GM19452 (cell line): ENCODE data around the gene CCDC33.

ENCODE experiments used
- ATAC-seq: cut with Tn5 transposase; IDR thresholded peaks from one replicate; pipeline ENCODE4 v1.9.1; 2021; ENCODE audit not compliant: unreplicated experiment

CCDC33 gene

DNA sequence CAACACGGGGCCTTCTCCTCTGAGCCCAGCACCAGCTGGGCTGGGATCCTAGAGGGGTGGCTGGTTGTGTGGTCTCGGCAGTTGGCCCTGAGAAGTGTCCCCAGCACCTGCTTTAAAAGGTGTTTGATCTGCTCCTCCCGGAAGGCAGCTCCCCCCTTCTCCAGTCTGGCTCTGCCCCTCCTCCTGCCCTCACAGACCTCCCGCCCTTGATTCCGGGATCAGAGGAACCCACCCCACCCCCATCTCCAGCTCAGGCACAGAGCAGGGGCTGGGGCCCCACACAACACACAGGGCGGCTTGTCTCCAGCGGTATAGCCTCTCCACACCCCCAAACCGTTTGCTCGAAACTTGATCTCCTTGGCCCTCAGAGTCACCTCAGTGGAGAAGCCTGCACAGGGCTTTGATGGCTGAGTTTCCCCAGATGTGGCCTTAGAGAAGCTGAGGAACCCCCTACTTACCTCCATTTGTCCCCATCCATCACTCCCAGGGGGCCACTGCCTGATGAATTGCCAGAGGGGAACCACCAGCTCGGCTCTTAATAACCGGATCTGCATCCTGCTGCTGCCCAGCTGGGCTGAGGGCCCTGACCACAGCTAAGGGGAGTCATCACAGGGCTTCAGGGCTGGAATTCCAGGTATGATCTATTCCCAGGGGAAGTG lies 27.1 kb upstream of the CCDC33 start:
- no peak for ATAC-seq

GRCh38 chr15:74209560-74209958 lies 26.6 kb upstream of the CCDC33 start:
- no peak for ATAC-seq

- ATAC-seq: no peak
Observed at GRCh38 chr15:74209997-74210671, 26.0 kb upstream of the CCDC33 start.

- no peak for ATAC-seq
Observed at GRCh38 chr15:74210729-74211128, 25.4 kb upstream of the CCDC33 start.

DNA sequence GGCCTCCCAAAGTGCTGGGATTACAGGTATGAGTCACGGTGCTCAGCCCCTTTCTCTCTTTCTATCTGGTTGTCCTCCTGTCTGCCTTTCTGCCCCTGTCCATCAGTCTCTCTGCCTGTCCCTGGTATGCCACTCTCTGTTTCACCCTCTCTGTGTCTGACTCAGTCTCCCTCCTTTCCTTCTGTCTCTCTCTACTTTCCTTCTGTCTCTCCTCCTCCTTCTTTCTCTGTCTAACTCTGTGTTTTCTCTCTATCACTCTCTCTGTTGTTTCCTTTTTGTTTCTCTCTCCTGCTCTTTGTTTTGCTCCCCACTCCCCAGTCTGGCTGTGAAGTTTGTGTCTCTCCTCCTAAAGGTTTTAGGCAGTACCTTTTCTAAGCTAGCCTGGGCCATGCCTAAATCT lies 24.5 kb upstream of the CCDC33 start:
- ATAC-seq: no peak

DNA sequence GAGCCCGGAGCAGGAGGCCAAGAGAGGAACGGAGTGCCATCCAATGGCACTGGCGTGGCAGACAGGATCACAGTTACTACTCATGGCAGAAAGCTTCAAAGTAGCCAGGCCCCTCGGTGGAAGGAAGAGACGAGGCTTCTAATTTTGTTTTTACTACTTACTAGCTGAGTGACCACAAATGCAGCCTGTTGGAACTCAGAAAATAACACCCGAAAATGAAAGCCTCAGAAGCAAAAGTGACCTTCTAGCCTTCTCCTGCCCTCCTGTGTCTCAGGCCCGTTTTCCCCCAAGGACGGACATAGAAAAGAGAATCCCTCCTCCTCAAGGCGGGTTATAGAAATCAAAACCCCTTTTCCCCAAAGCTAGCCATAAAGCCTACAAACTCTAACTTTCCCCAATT lies 23.6 kb upstream of the CCDC33 start:
- no peak for ATAC-seq

GRCh38 chr15:74213858-74214284 lies 22.3 kb upstream of the CCDC33 start:
- no peak for ATAC-seq

DNA sequence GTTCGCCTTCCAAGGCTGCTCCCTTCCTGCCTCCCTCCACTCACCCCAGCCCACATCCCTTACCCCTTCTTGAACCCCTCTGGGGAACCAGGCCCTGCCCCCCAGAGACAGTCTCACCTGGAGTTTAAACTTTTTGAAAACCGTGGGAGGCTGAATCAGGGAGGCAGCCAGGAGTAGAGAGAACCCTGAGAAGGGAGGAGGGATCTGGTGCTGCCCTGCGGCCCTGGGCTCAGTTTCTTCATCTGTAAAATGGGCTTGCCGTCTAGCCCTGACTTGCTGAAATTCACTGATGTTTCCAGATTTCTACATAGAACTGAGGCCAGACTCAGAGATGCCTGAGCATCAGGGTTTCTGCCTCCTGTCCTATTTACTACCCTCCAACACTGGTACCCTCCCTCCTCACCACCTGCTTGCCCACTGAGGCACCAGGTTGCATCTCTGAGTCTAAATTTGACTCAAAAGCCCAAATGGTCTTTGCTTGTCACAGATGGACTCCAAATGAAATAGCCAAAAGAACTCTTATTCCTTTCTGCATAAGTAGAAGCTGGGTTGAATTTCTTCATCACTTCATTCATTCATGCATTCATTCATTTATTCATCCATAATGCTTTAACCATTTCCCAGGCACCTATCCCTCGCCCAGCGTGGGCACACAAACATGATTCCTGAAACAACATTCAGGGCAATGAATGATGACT lies 21.7 kb upstream of the CCDC33 start:
- no peak for ATAC-seq

DNA sequence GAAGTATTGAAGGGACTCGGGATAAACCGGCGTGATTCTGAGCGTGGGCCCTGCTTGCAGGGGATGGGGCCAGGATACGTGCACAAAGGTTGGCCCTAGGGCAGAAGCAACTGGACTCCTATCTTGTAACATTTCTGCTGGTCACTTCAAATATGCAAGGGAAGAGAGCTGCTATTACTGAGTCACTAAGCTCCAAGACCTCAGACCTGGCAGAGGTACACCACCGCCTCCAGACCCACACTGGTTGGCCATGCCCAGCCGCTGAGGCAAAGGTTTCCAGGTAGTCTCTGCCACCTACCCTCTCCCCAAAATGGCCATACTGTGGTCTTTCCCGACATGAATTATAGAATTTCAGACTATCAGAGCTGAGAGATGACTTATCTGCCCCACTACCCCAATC lies 20.2 kb upstream of the CCDC33 start:
- ATAC-seq: no peak

- no peak for ATAC-seq
Observed at GRCh38 chr15:74216949-74217348, 19.2 kb upstream of the CCDC33 start.

DNA sequence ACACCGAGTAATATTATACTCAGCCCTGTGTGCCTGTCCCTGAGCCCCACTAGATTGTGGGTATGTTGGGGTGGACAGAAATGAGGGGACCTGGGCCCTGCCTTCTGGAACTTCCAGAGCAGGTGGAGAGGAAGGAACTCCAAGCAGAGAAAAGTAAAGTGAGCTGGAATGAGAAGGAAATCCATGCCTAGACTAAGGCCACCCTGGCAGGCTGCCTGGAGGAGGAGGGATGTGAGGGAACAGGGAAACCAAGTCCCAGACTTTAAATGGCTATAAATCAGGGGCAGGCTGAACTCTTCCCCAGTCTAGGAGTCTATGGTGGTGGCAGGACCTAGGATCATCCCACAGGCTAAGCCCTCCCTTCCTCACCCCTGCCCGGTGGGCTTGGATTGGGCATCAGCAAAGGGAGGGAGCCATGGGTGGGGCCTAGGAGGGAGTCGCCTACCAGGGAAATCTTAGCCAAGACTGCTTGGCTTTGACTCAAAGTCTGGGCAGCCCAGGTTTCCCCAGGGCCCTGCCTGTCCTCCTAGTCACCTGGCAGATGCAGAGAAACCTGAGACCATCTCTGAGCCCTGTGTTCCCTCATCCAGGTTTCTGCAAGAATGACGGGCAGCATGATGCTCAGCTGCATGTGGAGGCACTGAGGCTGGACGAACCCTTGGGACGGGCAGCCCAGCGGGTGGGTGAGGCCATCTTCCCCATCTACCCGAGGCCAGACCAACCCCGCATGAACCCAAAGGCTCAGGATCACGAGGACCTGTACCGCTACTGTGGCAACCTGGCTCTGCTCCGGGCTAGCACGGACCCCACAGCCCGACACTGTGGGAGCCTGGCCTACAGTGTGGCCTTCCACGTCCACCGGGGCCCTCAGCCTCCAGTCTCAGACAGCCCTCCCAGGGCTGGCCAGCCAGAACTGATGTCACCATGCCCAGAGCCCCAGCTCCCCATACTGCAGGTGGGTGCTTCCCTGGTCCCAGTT lies 17.9 kb upstream of the CCDC33 start:
- ATAC-seq: no peak

DNA sequence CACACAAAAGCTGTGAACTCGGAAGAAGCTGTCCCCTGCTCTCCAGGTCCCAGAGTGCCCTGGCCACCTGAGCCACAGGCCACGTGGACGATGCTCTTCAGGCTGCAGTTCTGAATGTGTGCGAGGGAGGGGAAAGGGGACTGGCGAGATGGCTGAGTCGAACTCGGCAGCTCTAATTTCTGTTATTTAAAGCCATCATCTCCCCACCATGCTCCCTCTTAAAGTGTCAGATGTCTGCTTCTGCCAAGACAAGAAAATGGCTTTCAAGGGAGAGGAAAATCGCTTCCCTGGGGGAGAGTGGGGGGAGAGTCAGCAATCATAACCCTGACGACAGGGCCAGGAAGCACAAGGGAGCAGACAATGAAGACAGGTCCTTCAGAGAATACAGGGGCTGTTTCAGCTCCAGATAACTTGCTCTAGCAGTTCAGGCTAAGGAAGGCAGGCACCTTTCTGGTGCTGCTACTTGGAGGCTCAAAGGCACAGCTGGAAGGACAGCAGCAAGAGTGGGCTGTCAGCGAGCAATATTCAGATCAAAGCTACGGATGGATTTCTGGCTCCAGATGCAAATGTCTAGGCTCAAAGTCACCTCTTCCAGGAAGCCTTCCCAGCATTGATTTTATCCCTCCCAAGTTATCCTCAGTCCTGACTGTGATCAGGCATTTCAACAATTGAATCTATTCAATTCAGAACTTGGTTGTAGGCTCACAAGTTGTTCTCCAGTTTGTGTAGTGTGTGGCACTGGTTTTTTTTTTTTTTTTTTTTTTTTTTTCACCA lies 15.5 kb upstream of the CCDC33 start:
- no peak for ATAC-seq

- no peak for ATAC-seq
Observed at GRCh38 chr15:74221399-74222239, 14.5 kb upstream of the CCDC33 start.

DNA sequence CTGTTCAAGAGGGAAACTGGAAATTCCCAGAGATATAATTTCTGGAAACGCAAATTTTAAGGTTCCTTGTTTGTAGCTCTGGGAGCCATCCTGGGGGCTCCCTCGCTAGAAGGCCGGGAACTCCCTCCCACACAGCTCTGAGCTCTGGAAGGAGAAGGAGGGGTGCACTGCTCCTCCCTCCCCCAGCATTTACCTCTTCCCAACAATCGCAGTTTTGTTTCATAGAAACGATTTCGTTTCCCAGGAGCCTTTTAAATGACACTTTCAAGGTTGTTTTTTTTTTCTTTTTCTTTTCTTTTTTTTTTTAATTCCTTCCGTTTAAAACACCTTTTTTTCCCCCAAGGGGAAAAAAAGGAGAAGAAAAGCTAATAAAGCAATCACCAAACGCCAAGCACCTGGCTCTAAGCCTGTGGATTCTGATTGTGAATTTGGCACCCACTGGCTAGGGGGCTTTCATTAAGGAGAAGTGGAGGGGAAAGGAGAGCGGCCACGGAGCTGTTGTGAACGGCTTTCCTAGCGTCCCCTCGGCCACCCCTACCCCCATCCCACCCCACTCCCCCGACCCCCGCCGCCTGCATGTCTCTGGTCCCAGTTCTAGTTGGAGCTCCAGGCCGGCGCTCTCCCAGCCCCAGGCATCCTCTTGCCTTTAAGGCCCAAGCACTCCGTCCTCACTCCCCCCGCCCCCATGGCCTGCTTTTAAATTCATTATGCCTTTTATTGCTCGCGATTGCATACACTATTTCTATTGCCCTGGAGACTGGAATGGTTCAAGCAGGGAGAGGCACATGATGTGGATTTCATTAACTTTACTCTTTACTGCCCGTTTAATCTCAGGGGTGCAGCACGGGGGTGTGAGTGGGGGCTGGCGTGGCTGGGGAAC lies 13.6 kb upstream of the CCDC33 start:
- ATAC-seq: no peak

DNA sequence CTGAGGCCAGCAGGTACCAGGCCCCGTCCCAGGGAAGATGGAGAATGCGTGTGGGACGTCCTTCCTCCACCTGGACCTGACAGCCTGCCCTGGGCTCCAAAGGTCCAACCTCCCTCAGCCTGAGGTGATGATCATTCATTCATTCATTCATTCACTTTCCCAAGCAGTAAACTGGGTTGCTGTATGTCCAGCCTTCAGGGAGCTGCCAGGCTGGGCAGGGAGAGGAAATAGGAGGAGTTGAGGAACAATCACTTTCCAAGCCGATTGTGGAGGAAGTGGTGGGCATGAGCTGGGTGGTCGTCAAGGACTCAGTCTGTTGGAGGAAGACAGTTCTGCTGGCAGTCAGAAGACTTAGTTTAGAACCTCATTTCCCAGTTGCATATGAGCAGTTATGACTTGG lies 10.2 kb upstream of the CCDC33 start:
- ATAC-seq: no peak

- no peak for ATAC-seq
Observed at GRCh38 chr15:74226761-74227540, 9.2 kb upstream of the CCDC33 start.

DNA sequence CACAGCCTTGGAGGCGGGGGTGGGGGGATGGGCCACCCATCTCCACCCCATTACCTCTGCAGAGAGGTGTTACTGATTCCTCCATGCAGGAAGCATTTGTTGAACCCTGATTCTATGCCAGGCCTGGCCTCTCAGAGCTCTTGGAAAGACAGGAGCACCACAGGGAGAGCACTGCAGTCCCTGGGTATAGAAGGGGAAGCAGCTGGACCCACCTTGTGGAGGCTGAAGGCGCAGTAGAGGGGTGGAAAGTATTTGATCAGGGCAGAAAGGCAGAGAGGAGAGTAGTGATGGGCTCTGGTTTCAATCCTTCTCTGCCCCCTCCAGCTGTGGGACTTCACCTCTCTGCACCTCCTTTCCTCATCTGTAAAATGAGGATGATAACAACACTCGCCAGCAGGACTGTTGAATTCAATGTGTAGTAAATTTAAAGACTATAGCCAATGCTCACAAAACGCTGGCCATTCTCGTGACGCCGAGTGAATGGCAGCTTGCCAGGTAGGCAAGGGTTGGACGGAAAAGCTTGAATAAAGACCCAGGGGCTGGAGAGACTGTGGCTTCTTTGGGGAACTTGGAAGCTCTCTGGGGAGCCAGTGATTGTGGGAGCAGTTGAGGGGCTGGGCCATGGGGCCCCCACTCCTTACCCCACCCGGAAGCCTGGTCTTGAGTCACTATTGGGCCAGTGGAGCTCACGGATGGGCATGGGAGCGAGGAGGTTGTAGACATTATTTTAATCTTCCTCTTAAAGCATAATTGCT lies 8.0 kb upstream of the CCDC33 start:
- no peak for ATAC-seq
